AG09319 (cell line): ENCODE measurements around the gene IZUMO1.

Experiments
- DNase-seq: peaks from one replicate; pipeline ENCODE4 v3.0.0-alpha.2; 2010; ENCODE audit warnings: low read depth; ENCODE audit errors: extremely low read depth
- CTCF ChIP-seq: IDR thresholded peaks from 2 replicates; pipeline ENCODE4 v1.5.1; 2011; ENCODE audit warnings: low read depth, mild to moderate bottlenecking, inconsistent platforms, low read length, moderate library complexity

Gene IZUMO1

GRCh38 chr19:48731452-48731851 is 15.3 kb downstream of the IZUMO1 start:
- DNase-seq: no peak
- no peak for TF ChIP-seq CTCF

- DNase-seq: no peak
- TF ChIP-seq CTCF: no peak
Observed at GRCh38 chr19:48728911-48729664, 17.6 kb downstream of the IZUMO1 start.

GRCh38 chr19:48726556-48726955 is 20.2 kb downstream of the IZUMO1 start:
- no peak for TF ChIP-seq CTCF
- DNase-seq: no peak

GRCh38 chr19:48724796-48725753 is 21.6 kb downstream of the IZUMO1 start:
- no peak for DNase-seq
- no peak for TF ChIP-seq CTCF

GRCh38 chr19:48722196-48722708 is 24.5 kb downstream of the IZUMO1 start:
- DNase-seq: no peak
- TF ChIP-seq CTCF: no peak

- peak; percentile 97 for DNase-seq
Observed at GRCh38 chr19:48720613-48721296, 26.0 kb downstream of the IZUMO1 start.

More at GRCh38 chr19:48720613-48721296, 26.0 kb downstream of the IZUMO1 start:
- TF ChIP-seq CTCF: no peak
